Parathyroid adenoma (tissue), 2 donors: ENCODE measurements around the gene TARDBP.
"Not testable (repeated sequence)": the region's sequence is repeated elsewhere in the genome, so short reads cannot be mapped to it uniquely, and the experiment has no call there.

ENCODE experiments used
- H2AFZ ChIP-seq: fragments of 300-600 bp; sonication (generic); one replicate; pipeline ENCODE4 v1.7.0; 2017; ENCODE audit warnings: antibody characterized with exemption, mild to moderate bottlenecking
- H3K27ac ChIP-seq: fragments of 300-600 bp; sonication (generic); one replicate; pipeline ENCODE4 v1.7.0; 2017
- H3K27me3 ChIP-seq: fragments of 300-600 bp; sonication (generic); one replicate; pipeline ENCODE4 v1.7.0; 2017; ENCODE audit warnings: low read length; ENCODE audit not compliant: control insufficient read depth, insufficient read depth
- H3K36me3 ChIP-seq: fragments of 300-600 bp; sonication (generic); one replicate; pipeline ENCODE4 v1.7.0; 2017; ENCODE audit warnings: low read length; ENCODE audit not compliant: control insufficient read depth, insufficient read depth
- H3K4me1 ChIP-seq: fragments of 300-600 bp; sonication (generic); one replicate; pipeline ENCODE4 v1.7.0; 2017; ENCODE audit warnings: control low read depth
- H3K4me2 ChIP-seq: fragments of 300-600 bp; sonication (generic); one replicate; pipeline ENCODE4 v1.7.0; 2017; ENCODE audit warnings: low read length
- H3K4me3 ChIP-seq: fragments of 300-600 bp; sonication (generic); one replicate; pipeline ENCODE4 v1.7.0; 2017; ENCODE audit warnings: low read depth, low read length
- H3K79me2 ChIP-seq: fragments of 300-600 bp; sonication (generic); one replicate; pipeline ENCODE4 v1.7.0; 2017; ENCODE audit warnings: control low read depth
- H3K9ac ChIP-seq: fragments of 300-600 bp; sonication (generic); one replicate; pipeline ENCODE4 v1.7.0; 2017; ENCODE audit warnings: mild to moderate bottlenecking
- H3K9me3 ChIP-seq: fragments of 300-600 bp; sonication (generic); one replicate; pipeline ENCODE4 v1.7.0; 2017; ENCODE audit warnings: low read length; ENCODE audit not compliant: control insufficient read depth
- CTCF ChIP-seq: fragments of 300-600 bp; sonication (generic); IDR thresholded peaks from one replicate; pipeline ENCODE4 v1.7.0; 2017; ENCODE audit warnings: antibody characterized with exemption, mild to moderate bottlenecking
- donor health status: primary hyperparathyroidism.

Gene TARDBP

GRCh38 chr1:11046625-11047365 is 34.3 kb downstream of the TARDBP start, which contains the start of gene MASP2:
MASP2 (minus strand) TSS chr1:11047239; CDS start chr1:11047207, 32 bp downstream.
- H3K4me2 ChIP-seq: no peak within 1 kb of the TSS
- H3K9me3 ChIP-seq: no peaks in the 10 kb centered on the region
- H3K4me1 ChIP-seq: no peaks in the 10 kb centered on the region
- H3K4me3 ChIP-seq: no peak within 1 kb of the TSS
- TF ChIP-seq CTCF: no peak
- H2AFZ ChIP-seq: no peak within 1 kb of the TSS
- no peaks in the 10 kb centered on the region for H3K79me2 ChIP-seq
- no peaks in the 10 kb centered on the region for H3K27me3 ChIP-seq
- H3K27ac ChIP-seq: no peak within 1 kb of the TSS
- no peaks in the 10 kb centered on the region for H3K36me3 ChIP-seq
- no peak within 1 kb of the TSS for H3K9ac ChIP-seq

- H3K4me1 ChIP-seq, H3K4me3 ChIP-seq, H3K79me2 ChIP-seq, H3K36me3 ChIP-seq, H3K27ac ChIP-seq, H3K4me2 ChIP-seq, H2AFZ ChIP-seq, H3K27me3 ChIP-seq, H3K9me3 ChIP-seq, H3K9ac ChIP-seq: not testable (repeated sequence)
Observed at GRCh38 chr1:11051121-11051520, 38.7 kb downstream of the TARDBP start.

- Histone ChIP-seq H3K4me1 (no peaks in the 10 kb centered on the region), H3K27ac (no peak overlapping the region), H2AFZ (no peak overlapping the region), H3K9me3 (no peaks in the 10 kb centered on the region), H3K4me3 (no peak overlapping the region), H3K36me3 (no peaks in the 10 kb centered on the region), H3K79me2 (no peaks in the 10 kb centered on the region), H3K9ac (no peak overlapping the region), H3K27me3 (no peaks in the 10 kb centered on the region), H3K4me2 (no peak overlapping the region)
- no peak for TF ChIP-seq CTCF
Observed at GRCh38 chr1:11051781-11052511, 39.5 kb downstream of the TARDBP start.

- no peak overlapping the region for H3K4me2 ChIP-seq
- H3K9ac ChIP-seq: no peak overlapping the region
- H3K79me2 ChIP-seq: no peaks in the 10 kb centered on the region
Observed at GRCh38 chr1:11052839-11053757, 40.6 kb downstream of the TARDBP start.

More at GRCh38 chr1:11052839-11053757, 40.6 kb downstream of the TARDBP start:
- Histone ChIP-seq H3K36me3 (no peaks in the 10 kb centered on the region), H3K9me3 (no peaks in the 10 kb centered on the region), H3K4me3 (no peak overlapping the region), H3K27me3 (no peaks in the 10 kb centered on the region), H3K4me1 (no peaks in the 10 kb centered on the region), H3K27ac (no peak overlapping the region), H2AFZ (no peak overlapping the region)
- no peak for TF ChIP-seq CTCF
